ENCODE results near the gene KRT71. TPM values are rescaled to one million over a fixed set of nuclear protein-coding genes. Genes with fewer than 3 reads are reported as not detected.

The KRT71 gene
- total RNA-seq, 1 donor from 2014 or later = not detected

DNA sequence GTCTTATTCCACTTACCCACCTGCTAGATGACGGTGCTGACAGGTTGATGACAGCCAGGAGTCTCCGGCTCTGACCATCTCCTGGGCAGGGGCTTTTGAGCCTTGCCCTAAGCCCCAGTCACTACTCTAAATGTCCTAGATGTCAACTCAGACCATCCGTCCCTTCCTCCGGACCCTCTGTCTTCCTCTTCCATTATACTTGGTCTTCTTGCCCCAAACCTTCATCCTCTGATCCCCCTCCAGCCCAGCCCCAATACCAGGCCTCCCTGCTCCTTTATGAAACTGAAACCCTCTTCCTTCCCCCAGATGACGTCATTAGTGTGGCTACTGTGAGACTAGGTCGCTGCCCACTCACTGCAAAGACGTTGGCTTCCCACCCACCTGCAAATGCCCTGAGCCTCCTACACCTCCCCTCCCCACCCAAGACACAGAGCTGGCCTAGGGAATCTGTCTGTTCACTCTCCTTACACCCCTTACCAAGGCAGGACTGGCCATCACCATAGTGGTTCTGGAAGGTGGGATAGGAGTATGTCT, 10.1 kb downstream of the KRT71 start:
- no peak overlapping the region for H3K27ac Mint-ChIP-seq
- no peak for DNase-seq (ENCODE audit: low spot score)
- H3K4me3 Mint-ChIP-seq = no peak overlapping the region
- H3K4me1 Mint-ChIP-seq (ENCODE audit: low read depth) = peaks cover 6% of the 10 kb centered on the region
- no peaks in the 10 kb centered on the region for H3K9me3 Mint-ChIP-seq
- H3K27me3 Mint-ChIP-seq (ENCODE audit: insufficient read depth) = peaks cover 4% of the 10 kb centered on the region
- no peaks in the 10 kb centered on the region for H3K36me3 Mint-ChIP-seq (ENCODE audit: low read depth)
- intact Hi-C loops (cut with micrococcal nuclease) = no loop called here

DNA sequence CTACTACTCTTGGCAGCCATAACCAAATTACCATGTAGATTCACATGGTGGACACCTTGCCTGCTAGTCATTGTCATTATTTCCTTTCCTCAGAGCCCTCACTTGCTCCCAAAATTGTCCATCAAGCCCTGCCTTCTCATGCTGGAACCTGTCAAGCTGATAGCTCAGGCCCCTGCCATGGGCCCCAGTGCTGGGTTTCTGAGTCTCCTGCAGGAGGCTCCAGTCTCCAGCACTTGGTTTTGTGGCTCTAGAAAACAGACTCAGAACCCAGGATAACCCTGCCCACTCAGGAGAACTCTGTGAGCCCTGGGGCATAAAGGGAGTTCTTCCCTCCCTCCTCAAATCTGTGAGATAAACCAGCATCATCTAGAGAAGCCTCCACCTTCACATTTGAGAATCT, 10.8 kb downstream of the KRT71 start:
- Mint-ChIP-seq H3K9me3 (no peaks in the 10 kb centered on the region), H3K36me3 (ENCODE audit: low read depth) (no peaks in the 10 kb centered on the region), H3K4me3 (no peak overlapping the region), H3K27ac (no peak overlapping the region), H3K27me3 (ENCODE audit: insufficient read depth) (peaks cover 8% of the 10 kb centered on the region), H3K4me1 (ENCODE audit: low read depth) (peaks cover 6% of the 10 kb centered on the region)
- intact Hi-C loops (cut with micrococcal nuclease) = no loop called here
- no peak for DNase-seq (ENCODE audit: low spot score)

DNA sequence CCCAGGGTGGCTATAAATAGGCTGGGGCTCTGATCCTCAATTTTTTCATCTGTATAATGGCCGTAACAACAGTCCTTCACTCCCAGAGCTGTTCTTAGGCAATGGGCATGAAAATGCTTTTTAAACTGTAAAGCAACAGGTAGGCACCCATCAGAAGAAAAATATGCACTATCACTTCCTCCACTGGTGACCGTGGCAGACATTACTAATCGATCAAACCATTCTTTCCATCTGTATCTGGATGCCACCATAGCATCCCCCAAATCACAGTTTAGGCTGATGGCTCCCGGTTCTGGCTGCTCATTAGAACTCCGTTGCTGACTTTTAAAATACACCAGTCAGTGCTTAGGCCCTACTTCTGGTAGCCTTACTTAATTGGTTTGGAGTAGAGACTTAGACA, 11.2 kb downstream of the KRT71 start:
- DNase-seq (ENCODE audit: low spot score) = no peak
- Mint-ChIP-seq H3K27ac (no peak overlapping the region), H3K27me3 (ENCODE audit: insufficient read depth) (peaks cover 8% of the 10 kb centered on the region), H3K36me3 (ENCODE audit: low read depth) (no peaks in the 10 kb centered on the region), H3K4me3 (no peak overlapping the region), H3K9me3 (no peaks in the 10 kb centered on the region), H3K4me1 (ENCODE audit: low read depth) (peaks cover 6% of the 10 kb centered on the region)
- intact Hi-C loops (cut with micrococcal nuclease) = no loop called here

DNA sequence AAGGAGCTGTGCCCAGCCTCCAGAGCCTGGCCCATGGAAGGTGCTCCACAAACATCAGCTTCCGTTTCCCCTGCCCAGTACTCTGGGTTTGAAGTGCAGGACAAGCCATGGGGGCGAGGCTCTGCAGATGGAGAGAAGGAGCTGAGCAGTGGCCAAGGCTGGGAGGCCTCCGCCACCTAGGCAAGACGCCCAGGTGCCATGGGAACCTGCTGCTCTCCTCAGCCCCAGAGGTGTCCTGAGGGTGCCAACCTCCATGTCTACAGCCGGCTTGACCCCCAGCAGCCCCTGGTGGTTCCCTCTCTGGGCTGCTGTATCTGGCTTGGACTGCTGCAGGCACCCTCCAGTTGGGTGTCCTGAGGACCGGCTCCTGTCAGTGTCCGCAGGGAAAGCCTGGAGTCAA, 12.4 kb downstream of the KRT71 start:
- H3K27me3 Mint-ChIP-seq (ENCODE audit: insufficient read depth) = peaks cover 8% of the 10 kb centered on the region
- DNase-seq (ENCODE audit: low spot score) = no peak
- no peak overlapping the region for H3K27ac Mint-ChIP-seq
- no peaks in the 10 kb centered on the region for H3K9me3 Mint-ChIP-seq
- H3K4me3 Mint-ChIP-seq = no peak overlapping the region
- no peaks in the 10 kb centered on the region for H3K36me3 Mint-ChIP-seq (ENCODE audit: low read depth)
- intact Hi-C loops (cut with micrococcal nuclease) = no loop called here
- peaks cover 6% of the 10 kb centered on the region for H3K4me1 Mint-ChIP-seq (ENCODE audit: low read depth)

DNA sequence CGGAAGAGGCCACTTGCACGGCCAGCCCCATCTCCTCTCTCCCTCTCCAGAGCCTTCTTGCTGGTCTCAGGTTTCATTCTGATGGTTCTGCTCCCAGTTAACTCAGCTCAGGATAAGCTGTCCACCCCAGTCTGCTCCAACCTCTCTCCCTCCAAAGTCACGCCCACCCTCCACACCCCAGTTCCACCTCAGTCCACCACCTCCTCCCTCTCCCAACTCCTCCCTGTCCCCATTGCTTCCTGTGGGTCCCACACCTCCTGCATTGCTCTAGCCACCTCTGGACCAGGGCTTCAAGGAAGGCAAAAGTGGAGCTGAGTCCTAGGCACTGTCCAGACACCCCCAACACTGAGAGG, 13.1 kb downstream of the KRT71 start:
- Mint-ChIP-seq H3K4me3 (no peak overlapping the region), H3K27ac (no peak overlapping the region), H3K9me3 (no peaks in the 10 kb centered on the region), H3K36me3 (ENCODE audit: low read depth) (no peaks in the 10 kb centered on the region), H3K27me3 (ENCODE audit: insufficient read depth) (peaks cover 7% of the 10 kb centered on the region), H3K4me1 (ENCODE audit: low read depth) (peaks cover 6% of the 10 kb centered on the region)
- intact Hi-C loops (cut with micrococcal nuclease) = no loop called here
- DNase-seq (ENCODE audit: low spot score) = no peak

DNA sequence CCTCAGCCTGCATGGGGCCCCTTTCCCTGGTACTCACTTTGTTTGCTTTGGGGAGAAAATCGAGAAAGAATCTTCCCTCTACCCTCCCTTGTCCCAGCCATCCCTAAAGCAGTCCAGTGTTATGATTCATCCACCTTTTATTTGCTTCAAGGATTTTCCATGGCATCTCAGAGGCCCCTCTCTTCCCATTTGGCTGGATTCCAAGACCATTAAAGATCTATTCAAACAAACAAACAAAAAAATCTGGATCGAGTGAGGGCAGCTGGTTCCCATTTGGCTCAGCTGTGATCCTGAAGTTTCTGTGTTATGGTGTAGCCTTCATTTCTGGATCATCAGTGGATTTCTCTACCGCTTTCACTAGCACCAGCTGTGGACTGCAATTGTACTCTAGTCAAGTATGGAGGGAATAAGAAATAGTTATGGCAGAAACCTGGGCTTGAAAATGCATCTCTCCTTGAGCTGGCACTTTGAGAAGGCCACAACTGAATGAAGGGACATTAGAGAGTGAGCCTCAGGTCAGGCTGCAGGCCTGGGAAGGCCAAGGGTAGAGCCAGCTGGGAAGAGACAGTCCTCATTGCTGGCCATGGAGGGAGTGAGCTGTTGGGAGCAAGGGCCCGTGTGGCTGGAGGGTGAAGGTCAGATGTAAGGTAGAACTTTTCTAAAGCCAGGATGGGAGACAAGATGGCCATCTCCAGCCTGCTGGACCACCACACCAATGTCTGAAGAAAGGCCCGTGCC, 13.7 kb downstream of the KRT71 start:
- no peaks in the 10 kb centered on the region for H3K9me3 Mint-ChIP-seq
- H3K4me3 Mint-ChIP-seq = no peak overlapping the region
- intact Hi-C loops (cut with micrococcal nuclease) = no loop called here

DNA sequence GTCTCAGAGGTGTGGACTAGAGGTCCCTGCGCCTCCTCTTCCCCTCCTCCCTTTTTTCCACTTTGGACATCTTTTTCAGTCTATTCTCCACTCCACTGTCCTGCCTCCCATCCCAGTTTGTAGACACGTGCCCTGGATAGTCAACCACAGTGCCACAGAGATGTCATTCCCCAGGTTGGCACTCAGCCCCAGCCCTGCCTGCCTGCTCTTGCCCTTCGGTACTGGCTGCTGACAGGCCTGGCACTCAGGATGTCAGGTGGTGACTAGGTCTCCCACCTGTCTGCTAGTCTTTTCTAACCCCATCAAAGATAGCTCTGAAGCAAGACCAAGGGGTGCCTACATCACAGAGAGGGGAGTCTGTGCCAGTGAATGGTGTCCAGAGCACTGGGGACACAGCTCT, 15.8 kb downstream of the KRT71 start:
- Mint-ChIP-seq H3K27me3 (ENCODE audit: insufficient read depth) (peaks cover 7% of the 10 kb centered on the region), H3K4me3 (no peak overlapping the region), H3K9me3 (no peaks in the 10 kb centered on the region), H3K36me3 (ENCODE audit: low read depth) (no peaks in the 10 kb centered on the region), H3K4me1 (ENCODE audit: low read depth) (no peaks in the 10 kb centered on the region), H3K27ac (no peak overlapping the region)
- intact Hi-C loops (cut with micrococcal nuclease) = no loop called here
- DNase-seq (ENCODE audit: low spot score) = no peak

More for the DNA sequence above, 13.7 kb downstream of the KRT71 start:
- Mint-ChIP-seq H3K27me3 (ENCODE audit: insufficient read depth) (peaks cover 7% of the 10 kb centered on the region), H3K4me1 (ENCODE audit: low read depth) (peaks cover 6% of the 10 kb centered on the region), H3K36me3 (ENCODE audit: low read depth) (no peaks in the 10 kb centered on the region), H3K27ac (no peak overlapping the region)
- no peak for DNase-seq (ENCODE audit: low spot score)

DNA sequence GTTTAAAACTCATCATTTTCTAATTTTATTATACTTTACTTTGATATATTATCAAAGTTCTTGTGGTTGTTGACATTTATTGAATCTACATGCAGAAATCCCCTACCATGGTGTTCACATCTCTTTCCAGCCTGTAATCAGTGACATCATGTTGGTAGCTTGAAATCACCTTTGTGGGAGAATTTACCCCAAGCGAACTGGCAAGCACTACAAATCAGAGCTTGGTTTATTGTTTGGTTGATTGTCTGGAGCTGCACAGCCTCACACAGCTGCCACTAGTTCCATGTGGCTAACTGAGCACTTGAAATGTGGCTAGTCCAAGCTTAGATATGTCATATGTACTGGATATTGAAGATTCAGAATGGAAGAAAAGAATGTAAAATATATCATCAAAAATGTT, 17.4 kb downstream of the KRT71 start:
- intact Hi-C loops (cut with micrococcal nuclease) = no loop called here
- peaks cover 7% of the 10 kb centered on the region for H3K27me3 Mint-ChIP-seq (ENCODE audit: insufficient read depth)
- H3K9me3 Mint-ChIP-seq = no peaks in the 10 kb centered on the region
- no peaks in the 10 kb centered on the region for H3K36me3 Mint-ChIP-seq (ENCODE audit: low read depth)
- no peak for DNase-seq (ENCODE audit: low spot score)
- no peak overlapping the region for H3K27ac Mint-ChIP-seq
- no peak overlapping the region for H3K4me3 Mint-ChIP-seq
- H3K4me1 Mint-ChIP-seq (ENCODE audit: low read depth) = no peaks in the 10 kb centered on the region

DNA sequence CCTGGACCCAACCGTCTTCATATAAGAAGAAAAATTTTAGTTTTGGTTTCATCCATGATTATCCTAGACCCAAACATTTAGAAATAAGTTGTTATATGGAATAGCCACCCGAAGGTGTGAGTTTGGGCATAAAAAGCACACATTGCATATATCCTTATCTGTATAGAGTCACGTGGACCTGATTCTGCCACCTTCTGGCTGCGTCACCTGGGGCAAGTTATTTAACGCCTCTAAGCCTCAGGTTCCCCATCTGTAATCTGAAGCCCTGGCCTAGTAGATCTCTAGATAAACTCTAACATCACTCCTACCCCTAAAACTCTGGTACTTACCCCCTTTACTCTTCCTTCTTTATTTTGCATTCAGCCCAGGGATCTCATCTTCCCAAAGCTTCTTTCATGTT, 18.5 kb downstream of the KRT71 start:
- Mint-ChIP-seq H3K9me3 (no peaks in the 10 kb centered on the region), H3K27me3 (ENCODE audit: insufficient read depth) (peaks cover 7% of the 10 kb centered on the region), H3K4me3 (no peak overlapping the region), H3K36me3 (ENCODE audit: low read depth) (no peaks in the 10 kb centered on the region), H3K27ac (no peak overlapping the region), H3K4me1 (ENCODE audit: low read depth) (no peaks in the 10 kb centered on the region)
- intact Hi-C loops (cut with micrococcal nuclease) = no loop called here
- no peak for DNase-seq (ENCODE audit: low spot score)

DNA sequence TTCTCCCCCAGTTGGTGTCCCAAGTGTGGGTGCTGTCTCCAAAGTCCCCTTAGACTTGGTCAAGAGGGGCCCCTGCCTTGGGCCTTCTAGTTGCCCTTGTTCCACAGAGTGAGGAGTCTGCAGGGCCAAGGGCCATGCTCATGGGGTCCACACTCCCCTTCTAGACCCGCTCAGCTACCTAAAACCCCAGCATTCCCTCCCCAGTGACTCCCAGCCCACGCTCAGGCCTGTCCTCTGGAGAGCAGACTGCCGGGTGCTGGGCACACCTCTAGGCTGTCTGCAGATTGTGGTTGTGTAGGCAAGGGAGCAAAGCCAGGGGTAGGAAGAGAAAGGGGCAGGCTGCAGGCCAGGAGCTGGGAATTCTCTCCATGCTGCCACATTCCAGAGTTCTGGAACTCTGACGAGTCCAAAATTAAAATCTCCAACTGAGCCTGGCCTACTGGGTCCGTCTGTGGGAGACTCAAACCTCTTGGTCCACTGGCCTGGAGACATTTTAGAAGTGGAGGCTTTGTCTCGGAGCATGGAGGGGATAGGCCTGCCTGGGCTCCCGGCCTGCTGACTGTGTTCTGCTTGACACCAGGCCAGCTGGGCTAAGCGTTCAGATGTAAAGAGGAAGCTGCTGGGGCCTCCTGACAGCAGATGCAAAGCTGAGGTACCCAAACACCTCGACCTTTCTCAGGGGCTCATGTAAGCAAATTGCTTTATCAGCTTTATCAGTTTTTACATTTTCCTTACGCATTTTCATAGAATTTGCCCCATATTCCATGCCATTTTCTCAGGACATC, 19.1 kb downstream of the KRT71 start:
- no peak for DNase-seq (ENCODE audit: low spot score)
- H3K4me3 Mint-ChIP-seq = no peak overlapping the region
- H3K36me3 Mint-ChIP-seq (ENCODE audit: low read depth) = no peaks in the 10 kb centered on the region
- H3K9me3 Mint-ChIP-seq = no peaks in the 10 kb centered on the region
- no peaks in the 10 kb centered on the region for H3K4me1 Mint-ChIP-seq (ENCODE audit: low read depth)
- H3K27me3 Mint-ChIP-seq (ENCODE audit: insufficient read depth) = peaks cover 7% of the 10 kb centered on the region
- H3K27ac Mint-ChIP-seq = no peak overlapping the region
- intact Hi-C loops (cut with micrococcal nuclease) = no loop called here

DNA sequence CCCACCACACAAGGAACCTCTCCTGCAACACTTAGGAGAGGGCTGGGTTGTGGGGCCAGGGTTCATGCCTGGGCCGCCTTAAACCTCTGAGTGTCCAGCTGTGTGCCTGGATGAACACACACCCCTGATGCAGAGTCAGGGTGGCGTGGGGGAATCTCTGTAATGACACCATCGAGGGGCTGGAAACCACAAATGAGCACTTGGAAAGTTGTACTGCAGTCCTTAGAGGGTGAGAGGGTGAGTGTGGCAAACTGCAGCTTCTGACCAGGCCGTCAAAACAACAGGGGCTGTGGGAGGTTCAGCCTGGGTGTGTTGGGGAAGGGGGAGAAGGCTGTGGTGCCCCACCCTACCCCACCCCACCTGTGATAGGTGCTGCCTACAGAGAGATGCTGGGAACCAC, 20.3 kb downstream of the KRT71 start:
- DNase-seq (ENCODE audit: low spot score) = no peak
- no peak overlapping the region for H3K27ac Mint-ChIP-seq
- H3K4me1 Mint-ChIP-seq (ENCODE audit: low read depth) = no peaks in the 10 kb centered on the region

DNA sequence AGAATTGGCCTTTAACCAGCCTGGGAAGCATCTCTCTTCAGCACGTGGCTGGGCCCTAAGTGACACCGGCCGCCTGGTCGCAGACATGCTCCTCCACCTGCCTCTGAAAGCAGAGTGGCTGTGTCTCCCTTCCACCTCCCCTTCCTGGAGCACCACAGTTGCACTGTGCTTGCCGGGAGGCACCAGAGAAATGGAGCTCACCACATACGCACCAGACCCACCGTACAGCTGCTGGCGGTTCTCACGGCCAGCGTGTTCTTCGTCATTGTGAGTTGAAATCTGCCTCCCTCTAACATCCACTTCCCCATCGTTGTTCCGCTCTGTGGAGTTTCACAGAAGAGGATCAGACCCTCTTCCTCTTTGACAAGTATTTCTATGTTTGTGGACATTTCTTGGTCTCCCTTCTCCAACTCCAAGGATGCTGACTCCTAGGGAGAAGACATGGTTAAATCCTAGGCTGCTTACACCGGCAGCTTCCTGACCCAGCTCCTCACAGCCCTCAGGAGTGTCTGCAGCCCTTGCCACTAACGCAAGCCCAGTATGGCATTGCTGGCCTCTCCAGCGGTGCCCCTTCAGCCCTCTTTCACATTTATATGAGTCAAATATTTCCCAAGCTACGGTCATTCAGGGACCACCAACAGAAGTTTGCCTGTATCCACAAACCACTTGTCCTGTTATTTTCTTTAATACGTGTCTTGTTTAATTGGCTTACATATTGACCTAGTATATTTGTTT, 21.2 kb downstream of the KRT71 start:
- Mint-ChIP-seq H3K9me3 (no peaks in the 10 kb centered on the region), H3K36me3 (ENCODE audit: low read depth) (no peaks in the 10 kb centered on the region), H3K27me3 (ENCODE audit: insufficient read depth) (no peaks in the 10 kb centered on the region), H3K27ac (no peak overlapping the region), H3K4me1 (ENCODE audit: low read depth) (no peaks in the 10 kb centered on the region), H3K4me3 (no peak overlapping the region)
- DNase-seq (ENCODE audit: low spot score) = no peak
- intact Hi-C loops (cut with micrococcal nuclease) = no loop called here

More for the DNA sequence above, 20.3 kb downstream of the KRT71 start:
- intact Hi-C loops (cut with micrococcal nuclease) = no loop called here
- Mint-ChIP-seq H3K4me3 (no peak overlapping the region), H3K27me3 (ENCODE audit: insufficient read depth) (peaks cover 2% of the 10 kb centered on the region), H3K9me3 (no peaks in the 10 kb centered on the region), H3K36me3 (ENCODE audit: low read depth) (no peaks in the 10 kb centered on the region)

DNA sequence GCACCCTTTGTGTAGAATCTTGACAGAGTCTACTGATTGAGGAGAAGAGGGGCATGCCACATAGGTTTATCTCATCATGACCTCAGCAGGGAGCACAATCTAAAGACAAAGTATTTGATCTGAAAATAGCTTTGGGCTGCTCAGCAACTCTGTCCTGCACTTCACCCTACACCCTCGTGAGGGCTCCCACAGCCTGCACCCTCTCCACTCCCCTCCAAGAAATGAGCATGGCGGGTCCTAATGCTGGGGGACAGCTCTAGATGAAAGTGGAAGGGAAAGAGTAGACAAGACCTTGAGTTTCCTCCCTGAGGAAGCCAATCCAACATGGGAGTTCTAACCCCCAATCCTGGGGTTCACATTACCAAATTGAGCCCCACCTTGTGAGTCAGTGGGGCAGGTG, 22.0 kb downstream of the KRT71 start:
- H3K9me3 Mint-ChIP-seq = no peaks in the 10 kb centered on the region
- no peaks in the 10 kb centered on the region for H3K27me3 Mint-ChIP-seq (ENCODE audit: insufficient read depth)
- H3K4me3 Mint-ChIP-seq = no peak overlapping the region

More for the DNA sequence above, 22.0 kb downstream of the KRT71 start:
- intact Hi-C loops (cut with micrococcal nuclease) = no loop called here
- Mint-ChIP-seq H3K36me3 (ENCODE audit: low read depth) (no peaks in the 10 kb centered on the region), H3K4me1 (ENCODE audit: low read depth) (no peaks in the 10 kb centered on the region), H3K27ac (no peak overlapping the region)
- DNase-seq (ENCODE audit: low spot score) = no peak
